Umbilical cord (tissue), 2 donors: Measurements from ENCODE around the gene TOR2A. TPM values are rescaled to one million over a fixed set of nuclear protein-coding genes. Genes with fewer than 3 reads are reported as not detected.

Experiments
- DNase-seq: peaks from one replicate; pipeline ENCODE4 v3.0.0-alpha.2; 2015; ENCODE audit warnings: low spot score
- total RNA-seq: library from RNA; depleted of rRNA; stranded (reverse); fragments of >200 nt; gene quantifications from one replicate; pipeline ENCODE4 v1.2.3, GENCODE V29; 2014; ENCODE audit warnings: low replicate concordance; ENCODE audit not compliant: insufficient read depth

Gene TOR2A
- total RNA-seq, 1 donor from 2014 or later: 4.6 TPM

DNA sequence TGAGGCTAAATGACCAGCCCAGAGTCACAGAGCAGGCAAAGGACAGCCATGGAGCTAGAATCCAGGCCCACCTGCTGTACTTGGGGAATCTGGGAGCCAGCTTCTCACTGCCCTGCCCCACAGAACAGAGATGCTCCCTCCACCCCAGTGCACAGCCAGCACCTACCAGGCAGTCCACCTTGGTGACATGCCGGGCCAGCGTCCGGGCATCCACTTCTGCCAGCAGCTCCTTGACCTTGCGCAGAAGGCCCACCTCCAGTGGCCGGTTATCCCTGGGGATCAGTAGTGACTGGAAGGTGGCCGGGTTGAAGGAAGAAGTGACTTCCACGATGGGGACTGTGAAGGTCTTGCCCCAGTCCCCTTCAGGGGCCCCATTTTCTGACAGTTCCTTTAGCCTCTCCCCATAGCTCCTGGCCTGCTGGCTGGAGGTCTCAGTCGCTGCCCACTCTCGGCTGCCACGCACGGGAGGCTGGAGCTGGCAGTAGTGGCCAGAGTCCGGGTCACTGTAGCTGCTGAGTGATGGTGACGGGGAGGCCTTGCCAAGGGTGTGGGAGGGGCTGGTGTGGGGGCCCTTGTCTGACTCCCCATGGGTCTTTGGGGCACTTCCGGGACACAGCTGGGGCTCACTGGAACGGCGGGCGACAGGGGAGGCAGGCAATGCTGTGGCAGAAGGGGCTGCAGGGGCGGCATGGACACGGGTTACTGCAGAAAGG is 9.5 kb upstream of the TOR2A start:
- DNase-seq: no peak

DNA sequence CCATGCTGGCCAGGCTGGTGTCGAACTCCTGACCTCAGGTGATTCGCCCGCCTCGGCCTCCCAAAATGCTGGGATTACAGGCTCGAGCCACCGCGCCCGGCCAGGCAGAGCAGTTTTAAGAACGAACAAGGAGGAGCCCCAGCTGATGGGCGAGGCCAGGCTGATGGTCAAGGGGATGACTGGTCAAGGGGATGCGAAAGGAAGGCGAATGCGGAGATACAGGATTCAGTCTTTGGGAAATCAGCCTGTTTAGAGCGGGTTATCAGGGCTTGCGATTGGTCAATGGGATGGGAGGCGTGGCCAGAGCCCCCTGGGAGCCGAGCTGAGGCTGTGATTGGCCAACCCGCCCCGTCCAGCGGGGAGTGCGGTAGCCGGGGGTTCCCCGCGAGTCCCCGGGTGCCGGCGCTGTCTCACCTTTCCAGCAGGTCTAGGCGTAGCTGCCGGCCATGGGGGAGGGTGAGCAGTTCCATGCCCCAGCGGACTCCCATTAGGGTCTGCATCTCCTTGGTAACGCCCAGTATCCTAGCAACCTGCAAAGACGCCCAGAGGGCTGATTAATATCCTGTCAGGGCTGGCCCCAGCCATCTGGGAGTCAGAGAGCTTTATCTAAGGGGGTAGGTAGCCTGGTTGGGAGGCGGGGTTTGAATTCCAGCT is 7.5 kb upstream of the TOR2A start:
- peak; percentile 66 for DNase-seq

DNA sequence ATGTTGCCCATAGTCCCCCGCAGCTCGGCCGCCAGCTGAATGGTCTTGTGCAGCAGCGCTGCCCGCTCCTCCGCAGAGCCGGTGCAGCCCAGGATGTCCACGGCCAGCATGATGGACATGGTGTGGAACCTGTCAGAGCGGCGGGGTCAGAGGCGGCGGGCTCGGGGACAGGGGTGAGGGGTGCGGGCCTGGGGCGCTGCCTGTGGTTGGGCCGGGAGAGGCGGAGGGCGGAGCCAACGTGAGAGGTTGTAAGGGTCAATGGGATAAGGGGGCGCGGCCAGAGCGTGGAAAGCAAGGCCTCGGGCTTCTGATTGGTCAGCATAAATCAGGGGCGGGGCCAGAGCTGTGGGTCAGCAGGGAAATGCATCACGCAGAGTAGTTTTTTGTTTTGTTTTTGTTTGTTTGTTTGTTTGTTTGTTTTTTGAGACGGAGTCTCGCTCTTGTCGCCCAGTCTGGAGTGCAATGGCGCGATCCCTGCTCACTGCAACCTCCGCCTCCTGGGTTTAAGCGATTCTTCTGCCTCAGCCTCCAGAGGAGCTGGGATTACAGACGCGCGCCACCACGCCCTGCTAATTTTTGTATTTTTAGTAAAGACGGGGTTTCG is 6.8 kb upstream of the TOR2A start:
- peak; percentile 55 for DNase-seq

DNA sequence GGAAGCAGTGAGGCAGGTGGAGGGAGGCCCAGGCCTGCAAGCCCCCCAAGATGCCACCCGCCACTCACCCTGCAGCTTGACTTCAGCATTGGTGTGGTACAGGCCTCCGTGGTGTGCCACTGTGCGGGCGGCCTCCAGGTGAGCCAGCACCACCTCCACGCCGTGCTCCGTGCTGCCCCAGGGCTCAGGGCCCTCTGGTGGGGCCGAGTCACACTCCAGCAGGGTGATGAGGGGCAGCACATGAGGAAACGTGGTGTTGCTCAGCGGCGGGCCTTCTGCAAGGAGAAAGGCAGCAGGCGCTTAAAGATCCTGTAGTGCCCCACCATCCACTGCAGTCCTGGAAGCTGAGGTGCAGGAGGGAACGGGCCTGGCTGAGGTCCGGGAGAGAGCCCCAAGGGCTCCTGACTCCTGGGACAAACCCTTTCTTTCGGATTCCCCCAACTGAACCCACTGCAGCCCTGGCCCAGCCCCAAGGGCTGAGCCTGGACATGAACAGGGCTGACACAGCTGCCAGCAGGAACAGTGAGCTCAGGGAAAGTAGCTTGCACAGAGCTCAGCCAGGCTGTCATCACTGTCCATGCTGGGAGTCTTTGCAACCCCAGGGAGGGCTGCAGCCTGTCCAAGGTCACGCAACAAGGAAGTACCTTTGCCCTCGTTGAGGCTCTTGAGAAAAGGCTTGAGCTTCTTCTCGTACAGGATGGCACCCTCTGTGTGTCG is 4.7 kb upstream of the TOR2A start:
- peak; percentile 44 for DNase-seq

DNA sequence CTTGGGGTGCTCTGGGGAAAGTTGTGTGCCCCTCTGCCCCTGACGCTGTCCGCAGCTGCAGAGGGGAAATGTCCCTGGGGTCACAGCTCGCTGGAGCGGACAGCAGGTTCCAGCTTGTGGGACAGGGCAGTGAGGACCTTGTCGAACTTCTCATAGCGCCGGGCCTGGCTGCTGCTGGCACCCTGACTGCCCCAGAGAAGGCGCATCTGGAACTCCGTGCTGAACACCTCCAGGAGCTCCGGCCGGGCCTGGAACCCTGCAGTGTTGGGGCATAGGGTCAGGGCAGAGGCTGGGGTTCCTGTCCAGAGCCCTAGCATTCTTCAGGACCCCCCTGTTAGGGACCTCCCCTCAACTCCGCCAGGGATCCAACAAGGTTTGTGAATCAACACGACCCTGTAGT is 3.6 kb upstream of the TOR2A start:
- DNase-seq: no peak

DNA sequence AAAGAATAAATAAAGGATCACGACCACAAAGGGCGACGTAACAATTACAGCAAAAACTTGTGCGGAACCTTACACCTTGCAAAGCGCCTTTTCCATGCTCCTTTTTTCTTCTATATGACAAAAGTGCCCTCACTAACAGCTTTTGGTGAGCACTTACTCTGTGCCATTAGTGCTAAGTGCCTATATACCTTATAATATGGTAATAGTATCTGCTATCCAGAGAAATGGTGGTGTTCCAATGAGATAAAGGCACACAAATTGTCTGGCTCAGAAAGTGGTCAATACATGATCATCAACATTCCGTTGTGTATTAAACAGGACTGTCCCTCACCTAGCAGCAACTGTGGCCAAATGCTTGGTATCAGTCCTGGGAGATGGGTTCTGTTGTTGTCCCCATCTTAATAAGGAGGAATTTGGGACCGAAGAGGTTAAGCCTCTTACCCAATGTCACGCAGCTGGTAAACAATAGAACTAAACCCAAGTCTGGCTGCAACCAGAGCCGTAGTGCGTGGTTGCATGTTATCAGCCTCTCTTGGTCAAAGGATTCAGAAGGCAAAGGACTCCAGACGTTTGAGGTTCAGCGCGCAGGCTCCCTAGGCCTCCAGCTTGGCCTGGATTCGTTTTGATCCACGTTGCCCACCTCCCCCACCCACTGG is 564 bp upstream of the TOR2A start:
- no peak for DNase-seq

DNA sequence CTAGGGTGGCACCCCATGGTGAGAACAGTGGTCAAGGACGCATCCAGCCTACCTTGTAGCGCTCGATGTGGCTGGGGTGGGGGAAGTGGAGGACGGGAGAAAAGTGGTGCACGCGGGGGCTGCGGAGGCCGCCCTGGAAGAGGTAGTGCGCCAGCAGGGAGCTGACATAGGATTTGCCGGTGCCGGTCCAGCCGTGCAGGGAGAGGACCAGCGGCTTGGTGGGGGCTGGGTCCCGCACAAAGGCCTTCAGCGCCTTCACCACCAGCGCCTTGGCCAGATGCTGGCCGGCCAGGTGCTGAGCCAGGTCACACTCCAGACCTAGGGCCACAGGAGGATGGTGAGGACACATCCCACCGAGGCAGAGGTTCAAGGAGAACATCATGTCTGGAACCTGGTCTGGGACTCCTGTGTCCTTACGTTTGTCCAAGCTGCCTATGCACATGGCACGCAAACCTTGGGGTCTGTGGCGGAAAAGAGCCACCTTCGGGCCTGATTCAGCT is 797 bp downstream of the TOR2A start:
- no peak for DNase-seq

DNA sequence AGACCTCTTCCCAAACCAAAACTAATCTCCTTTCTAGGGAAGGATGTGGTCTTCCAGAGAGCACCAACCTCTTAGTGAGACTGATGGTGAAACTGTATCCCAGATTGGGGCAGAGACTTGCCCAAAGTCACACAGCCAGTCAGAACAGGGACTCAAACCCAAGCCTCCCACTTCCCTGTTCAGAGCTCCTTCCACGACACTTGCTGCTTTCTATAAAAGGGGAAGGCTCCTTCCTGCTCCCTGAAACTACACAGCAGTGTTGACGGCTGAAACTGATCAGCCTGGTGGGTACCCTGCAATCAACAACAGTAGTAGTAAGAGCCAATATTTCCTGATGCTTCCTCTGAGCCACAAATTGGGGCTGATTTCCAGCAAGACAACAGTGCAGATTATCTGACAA is 1.5 kb downstream of the TOR2A start:
- DNase-seq: no peak

DNA sequence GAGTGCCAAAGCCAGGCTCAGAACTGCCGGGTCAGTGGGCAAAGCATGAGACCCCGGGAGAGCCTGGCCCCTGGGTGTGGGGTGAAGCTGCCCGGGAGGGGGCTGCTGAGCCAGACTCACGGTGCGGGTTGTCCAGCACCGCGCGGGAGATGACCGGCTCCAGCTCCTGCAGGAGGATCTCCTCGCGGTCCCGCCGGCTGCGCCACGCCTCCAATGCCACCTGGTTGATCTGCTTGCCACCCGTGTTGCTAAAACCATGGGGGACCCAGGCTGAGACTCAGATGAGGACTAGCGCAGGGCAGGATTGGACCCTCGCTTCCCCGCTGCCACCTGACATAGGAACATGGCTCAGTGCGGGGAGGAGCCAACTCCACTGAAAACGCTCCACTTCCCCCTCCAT is 2.6 kb downstream of the TOR2A start:
- no peak for DNase-seq

DNA sequence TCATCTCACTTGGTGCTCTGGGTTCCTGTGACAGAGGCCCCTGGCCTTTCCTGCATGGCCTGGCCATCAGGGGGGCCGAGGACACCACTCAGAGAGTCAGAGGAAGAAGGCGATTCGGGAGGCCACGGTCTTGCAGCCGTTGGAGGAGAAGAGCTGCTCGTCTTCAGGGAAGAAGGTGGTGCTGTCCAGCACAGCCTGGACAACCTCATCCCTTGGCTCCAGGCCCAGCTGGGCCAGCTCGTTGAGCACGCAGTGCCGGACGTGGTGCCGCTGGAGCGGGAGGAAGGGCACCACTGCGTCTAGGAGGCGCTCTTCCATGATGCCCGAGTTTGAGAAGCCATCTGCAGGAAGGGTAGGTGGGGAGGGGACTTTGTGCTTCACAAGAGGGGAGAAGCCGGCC is 3.2 kb downstream of the TOR2A start:
- DNase-seq: no peak

DNA sequence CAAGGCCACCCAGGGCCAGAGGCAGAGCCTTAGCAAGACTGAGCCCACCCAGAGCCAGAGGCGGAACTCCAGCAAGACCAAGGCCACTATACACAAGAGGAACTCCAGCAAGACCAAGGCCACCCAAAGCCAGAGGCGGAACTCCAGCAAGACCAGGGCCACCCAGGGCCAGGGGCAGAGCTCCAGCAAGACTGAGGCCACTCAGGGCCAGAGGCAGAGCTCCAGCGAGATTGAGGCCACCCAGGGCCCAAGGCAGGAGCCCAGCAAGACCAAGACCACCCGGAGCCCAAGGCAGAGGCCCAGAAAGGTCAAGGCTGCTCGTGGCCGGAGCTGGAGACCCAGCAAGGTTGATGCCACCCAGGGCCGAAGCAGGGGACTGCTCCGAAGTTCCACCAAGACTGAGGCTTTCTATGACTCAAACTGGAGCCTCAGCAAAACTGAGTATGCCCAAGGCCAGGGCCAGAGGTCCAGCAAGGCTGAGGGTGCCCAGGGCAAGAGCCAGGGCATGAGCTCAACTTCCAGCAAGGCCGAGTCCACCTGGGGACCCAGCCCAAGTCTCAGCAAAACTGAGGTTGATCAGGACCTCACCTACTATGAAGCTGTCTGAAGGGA is 4.2 kb downstream of the TOR2A start:
- no peak for DNase-seq

DNA sequence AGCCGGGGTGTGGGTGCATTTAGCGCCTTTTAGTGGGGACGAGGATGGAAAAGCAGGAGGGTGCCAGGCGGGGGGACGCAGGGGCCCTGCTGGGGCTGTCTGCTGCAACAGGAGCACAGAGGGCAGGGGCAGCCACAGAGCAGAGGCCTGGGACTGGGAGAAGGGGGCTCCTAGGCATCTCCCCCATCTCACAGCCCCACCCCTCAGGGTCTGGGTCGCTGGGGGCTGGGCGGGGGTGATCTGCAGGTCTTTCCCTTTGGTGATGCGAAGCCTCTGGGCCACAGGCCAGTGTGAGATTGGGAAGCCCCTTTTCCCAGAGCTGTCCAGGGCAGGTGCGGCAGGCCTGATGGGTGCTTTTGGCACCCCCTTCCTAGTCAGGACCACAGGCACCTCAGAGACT is 4.8 kb downstream of the TOR2A start:
- DNase-seq: no peak

DNA sequence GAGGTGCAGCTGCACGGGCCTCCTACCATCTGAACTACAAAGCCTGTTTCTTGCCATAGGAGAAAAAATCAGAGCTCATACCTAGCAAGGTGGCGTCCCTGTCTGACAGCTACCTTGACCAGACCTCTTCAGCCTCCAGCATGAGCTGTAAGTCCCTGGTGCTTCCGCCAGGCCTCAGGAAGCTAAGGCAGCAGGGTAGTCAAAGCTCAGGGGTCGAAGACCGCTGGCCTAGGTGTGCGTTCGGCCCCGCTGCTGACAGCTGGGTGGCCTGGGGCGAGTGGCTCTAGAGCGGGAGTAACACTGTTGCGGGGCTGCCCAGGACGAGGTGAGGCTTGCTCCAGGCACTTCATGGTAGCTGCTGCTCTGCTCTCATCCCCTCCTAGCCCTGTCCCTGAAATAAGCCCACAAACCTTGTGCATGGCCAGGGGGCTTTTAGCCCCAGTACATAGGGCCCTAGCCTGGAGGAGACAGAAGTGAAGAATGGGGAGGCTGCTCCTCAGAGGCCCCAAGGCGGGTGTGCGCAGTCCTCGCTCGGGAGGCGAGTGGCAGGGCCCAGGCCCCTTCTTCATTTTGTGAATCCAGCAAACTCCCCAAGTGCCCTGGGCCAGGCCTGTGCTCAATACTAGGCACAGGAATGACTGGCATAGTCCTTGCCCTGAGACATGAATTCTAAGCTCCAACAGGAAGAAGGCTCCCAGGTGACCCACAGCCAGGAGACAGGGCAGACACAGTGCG is 5.4 kb downstream of the TOR2A start:
- DNase-seq: no peak

DNA sequence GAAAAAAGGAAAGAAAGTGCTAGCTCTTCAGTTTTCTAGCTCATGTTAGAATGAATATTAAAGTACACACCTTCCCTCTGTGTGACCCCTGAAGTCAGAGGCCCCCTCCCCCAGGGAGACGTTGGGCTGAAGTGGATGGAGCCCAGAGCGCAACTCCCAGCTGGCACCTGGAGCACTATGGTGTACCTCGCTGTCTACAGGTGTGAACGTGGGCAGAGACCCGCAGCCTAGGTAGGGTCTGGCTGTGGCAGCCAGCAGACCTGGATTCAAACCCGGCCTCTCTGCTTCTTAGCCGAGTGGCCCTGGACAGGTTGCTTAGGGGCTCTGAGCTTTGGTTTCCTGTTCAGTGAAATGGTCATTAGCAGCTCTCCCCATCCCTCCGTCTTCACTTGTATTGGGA is 6.3 kb downstream of the TOR2A start:
- DNase-seq: no peak

DNA sequence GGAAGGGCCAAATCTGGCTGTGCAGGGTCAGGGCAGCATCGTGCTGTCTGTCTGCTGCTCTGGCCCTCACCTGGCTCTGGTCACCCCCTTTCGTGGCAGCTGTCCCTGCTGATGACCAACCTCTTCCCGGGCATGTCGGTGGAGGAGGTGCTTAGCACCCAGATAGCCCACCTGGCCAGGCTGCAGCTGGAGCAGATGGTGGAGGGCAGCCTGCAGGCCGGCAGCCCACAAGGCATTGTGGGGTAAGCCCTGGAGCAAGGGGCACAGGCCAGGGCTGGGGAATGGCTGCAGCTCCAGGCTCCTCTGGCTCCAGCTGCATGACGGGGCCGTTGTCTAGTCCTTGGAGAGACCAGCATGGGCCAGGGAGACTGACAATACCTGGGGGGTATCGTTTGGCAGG is 8.2 kb downstream of the TOR2A start:
- DNase-seq: no peak

DNA sequence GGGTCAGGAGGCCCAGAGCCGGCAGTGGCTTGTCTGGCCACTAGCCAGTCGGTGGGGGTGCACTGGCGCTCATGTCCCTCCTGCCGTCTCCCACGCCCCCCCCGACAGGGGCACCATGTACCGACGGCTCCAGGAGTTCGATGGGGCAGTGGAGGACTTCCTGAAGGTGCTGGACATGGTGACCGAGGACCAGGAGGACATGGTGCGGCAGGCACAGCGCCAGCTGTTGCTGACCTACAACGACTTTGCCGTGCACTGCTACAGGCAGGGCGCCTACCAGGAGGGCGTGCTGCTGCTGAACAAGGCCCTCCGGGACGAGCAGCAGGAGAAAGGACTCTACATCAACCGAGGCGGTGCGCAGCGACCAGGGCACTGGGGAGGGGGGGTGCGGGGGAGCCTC is 11.1 kb downstream of the TOR2A start:
- no peak for DNase-seq

DNA sequence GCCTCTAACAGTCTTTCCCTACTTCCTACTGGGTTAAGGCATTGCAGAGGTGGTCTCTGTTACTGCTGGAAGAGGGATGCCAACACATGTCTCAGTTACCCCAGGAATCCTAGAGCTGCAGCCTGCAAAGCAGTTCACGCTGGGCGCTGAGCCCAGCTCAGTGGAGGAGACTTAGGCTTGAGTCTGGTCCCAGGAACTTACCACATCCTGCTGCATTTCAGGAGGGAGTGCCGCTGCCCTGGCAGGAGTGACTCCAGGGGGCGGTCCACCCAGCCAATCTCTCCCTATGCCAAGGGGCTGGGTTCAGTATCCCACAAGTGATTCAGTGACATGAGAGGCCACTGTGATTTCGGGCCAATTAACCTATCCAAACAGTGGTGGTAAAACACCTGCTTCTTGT is 11.7 kb downstream of the TOR2A start:
- no peak for DNase-seq

DNA sequence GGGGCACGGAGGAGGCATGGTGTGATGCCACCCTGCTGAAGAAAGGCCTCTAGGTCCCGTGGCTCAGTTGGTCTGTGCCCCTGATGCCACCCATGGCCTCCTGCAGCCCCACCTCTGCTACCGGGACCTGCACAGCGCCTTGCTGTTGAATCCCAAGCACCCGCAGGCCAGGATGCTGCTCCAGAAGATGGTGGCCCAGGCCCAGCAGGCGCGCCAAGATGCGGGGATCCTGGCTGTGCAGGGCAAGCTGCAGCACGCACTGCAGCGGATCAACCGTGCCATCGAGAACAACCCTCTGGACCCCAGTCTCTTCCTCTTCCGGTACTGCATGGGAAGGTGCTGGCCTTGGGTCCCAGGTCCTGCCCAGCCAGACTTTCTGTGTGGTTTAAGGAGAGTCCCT is 12.1 kb downstream of the TOR2A start:
- DNase-seq: no peak

DNA sequence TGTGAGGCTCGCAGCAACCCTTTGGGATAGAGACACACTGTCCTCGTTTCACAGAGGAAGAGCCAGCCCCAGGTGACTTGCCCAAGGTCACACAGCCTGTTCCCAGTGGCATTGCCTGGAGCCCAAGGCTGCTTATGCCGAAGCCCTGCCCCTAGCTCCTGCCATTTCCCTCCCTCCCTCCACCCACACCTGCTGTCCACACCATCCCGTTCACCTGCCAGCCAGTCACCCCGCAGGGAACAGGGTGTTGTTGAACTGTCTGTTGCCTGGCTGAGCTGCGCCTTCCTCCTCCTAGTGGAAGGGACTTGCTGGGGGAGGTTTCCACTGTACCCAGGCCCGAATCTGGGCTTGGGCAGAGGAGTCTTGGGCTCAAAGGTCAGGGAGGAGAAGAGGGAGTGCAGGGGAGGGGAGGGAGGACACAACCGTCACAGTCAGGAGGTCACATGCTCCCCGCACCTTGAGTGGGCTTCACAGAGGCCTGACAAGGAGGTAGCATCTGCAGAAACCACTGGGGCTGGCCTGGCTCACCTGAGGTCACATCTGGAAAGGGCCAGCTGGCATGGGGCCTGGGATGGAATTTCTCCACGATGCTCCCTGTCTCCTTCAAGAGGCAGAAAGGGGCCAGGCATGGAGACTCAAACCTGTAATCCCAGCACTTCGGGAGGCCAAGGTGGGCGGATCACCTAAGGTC is 12.9 kb downstream of the TOR2A start:
- no peak for DNase-seq

DNA sequence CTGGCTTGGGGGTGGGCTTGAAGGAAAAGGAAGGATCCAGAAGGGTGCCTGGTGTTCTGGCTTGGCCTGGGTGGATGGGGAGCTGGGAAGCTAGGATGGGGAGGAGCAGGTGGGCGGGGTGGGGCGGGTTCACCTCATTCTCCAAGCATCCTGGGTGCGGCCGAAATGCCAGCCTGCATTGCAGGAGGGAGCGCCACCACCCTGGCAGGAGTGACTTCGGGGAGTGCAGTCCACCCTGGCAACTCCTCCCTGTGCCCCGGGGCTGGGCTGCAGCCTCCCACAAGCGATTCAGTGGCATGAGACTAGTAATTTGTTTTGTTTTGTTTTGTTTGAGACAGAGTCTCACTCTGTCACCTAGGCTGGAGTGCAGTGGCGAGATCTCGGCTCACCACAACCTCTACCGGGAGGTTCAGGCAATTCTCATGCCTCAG is 13.7 kb downstream of the TOR2A start:
- DNase-seq: no peak
